Limb (tissue), 2 donors: Measurements from ENCODE around the gene KLHL29.

Experiments used
- DNase-seq, 2 donors: peaks; one replicate each; pipeline ENCODE4 v3.0.0-alpha.2; 2016; ENCODE audit errors: extremely low spot score in 2 of 2

KLHL29 gene

GRCh38 chr2:23590241-23590869, 205.4 kb downstream of the KLHL29 start:
- no peak for DNase-seq

GRCh38 chr2:23591111-23591510, 206.1 kb downstream of the KLHL29 start:
- no peak for DNase-seq

GRCh38 chr2:23592061-23592685, 207.2 kb downstream of the KLHL29 start:
- DNase-seq = no peak

GRCh38 chr2:23592898-23593751, 208.1 kb downstream of the KLHL29 start:
- DNase-seq = no peak

GRCh38 chr2:23593752-23594459, 208.9 kb downstream of the KLHL29 start:
- DNase-seq = no peak

- no peak for DNase-seq
Observed at GRCh38 chr2:23594460-23594825, 209.5 kb downstream of the KLHL29 start.

GRCh38 chr2:23595021-23595420, 210.0 kb downstream of the KLHL29 start:
- DNase-seq = no peak

GRCh38 chr2:23595601-23596251, 210.7 kb downstream of the KLHL29 start:
- peak in 1 of 2 donors; percentile 70 for DNase-seq

- DNase-seq = no peak
Observed at GRCh38 chr2:23596316-23596885, 211.4 kb downstream of the KLHL29 start.

GRCh38 chr2:23597687-23598086, 212.7 kb downstream of the KLHL29 start:
- DNase-seq = no peak

- no peak for DNase-seq
Observed at GRCh38 chr2:23599006-23599405, 214.0 kb downstream of the KLHL29 start.

- DNase-seq = no peak
Observed at GRCh38 chr2:23599667-23600066, 214.7 kb downstream of the KLHL29 start.

GRCh38 chr2:23600346-23600745, 215.4 kb downstream of the KLHL29 start:
- DNase-seq = no peak

GRCh38 chr2:23601301-23601965, 216.5 kb downstream of the KLHL29 start:
- DNase-seq = no peak

- no peak for DNase-seq
Observed at GRCh38 chr2:23602116-23602515, 217.1 kb downstream of the KLHL29 start.

- no peak for DNase-seq
Observed at GRCh38 chr2:23603156-23603555, 218.2 kb downstream of the KLHL29 start.

- DNase-seq = no peak
Observed at GRCh38 chr2:23603581-23603980, 218.6 kb downstream of the KLHL29 start.

- DNase-seq = no peak
Observed at GRCh38 chr2:23604731-23605130, 219.8 kb downstream of the KLHL29 start.

- no peak for DNase-seq
Observed at GRCh38 chr2:23605236-23605635, 220.3 kb downstream of the KLHL29 start.

GRCh38 chr2:23606196-23606595, 221.2 kb downstream of the KLHL29 start:
- DNase-seq = no peak
